Ramos (cell line): ENCODE measurements around the gene YDJC.
"Not testable (repeated sequence)": the region's sequence is repeated elsewhere in the genome, so short reads cannot be mapped to it uniquely, and the experiment has no call there.

ENCODE experiments used
- in situ Hi-C: fragments of 300-500 bp; cut with MboI; formaldehyde crosslinking; loops from one replicate; pipeline ENCODE4 v1.14.3; 2022; ENCODE audit warnings: low sequenced_read_pairs; ENCODE audit not compliant: unreplicated experiment

Gene YDJC

DNA sequence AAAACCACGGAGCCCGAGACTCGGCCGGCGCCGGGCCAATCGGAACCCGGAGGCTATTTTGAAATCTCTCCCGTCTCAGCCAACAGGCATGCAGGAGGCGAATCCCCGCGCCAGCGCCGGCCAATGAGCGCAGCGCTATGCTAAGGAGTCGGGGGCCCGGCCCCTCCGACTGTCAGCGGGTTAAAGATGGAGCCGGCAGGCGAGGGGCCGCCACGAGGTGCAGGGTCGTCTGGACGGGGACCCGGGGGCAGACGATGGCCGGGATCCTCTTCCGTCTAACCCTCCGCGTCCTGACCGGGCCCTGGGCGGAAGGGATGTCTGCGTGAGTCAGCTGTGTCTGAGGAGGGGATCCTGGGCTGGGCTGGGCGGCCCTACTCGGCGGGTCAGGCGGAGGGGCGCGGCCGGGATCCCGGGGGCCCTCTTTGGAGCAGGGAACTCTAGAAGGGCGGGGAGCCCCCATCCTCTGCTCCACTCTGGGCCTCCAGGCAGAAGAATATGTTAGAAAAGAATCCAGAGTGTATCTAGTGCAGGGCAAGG, 22.3 kb upstream of the YDJC start:
- in situ Hi-C loops, result no loop called here

DNA sequence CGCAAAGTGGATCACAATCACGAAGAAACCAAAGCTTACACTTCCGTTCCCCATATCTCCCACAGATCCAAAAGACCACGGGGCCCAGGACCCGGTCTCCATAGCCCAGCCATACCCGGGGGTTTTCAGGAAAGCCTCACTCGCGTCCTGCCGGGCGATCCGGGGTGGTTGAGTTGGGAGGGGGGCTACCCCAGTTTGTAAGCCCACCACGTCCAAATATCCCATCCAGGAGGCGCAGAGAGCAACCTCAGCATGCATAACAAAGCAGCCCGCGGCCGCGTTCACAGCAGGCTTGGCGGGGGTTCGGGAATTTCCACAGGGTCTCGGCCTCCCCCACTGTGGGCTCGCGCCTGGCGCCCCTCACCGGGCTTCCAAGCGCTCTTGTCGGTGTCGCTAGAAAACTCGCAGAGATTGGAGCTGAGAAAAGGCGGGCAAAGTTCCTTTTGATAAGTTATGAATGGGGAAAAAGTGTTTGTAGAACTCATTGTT, 21.7 kb upstream of the YDJC start:
- in situ Hi-C loops, result no loop called here

DNA sequence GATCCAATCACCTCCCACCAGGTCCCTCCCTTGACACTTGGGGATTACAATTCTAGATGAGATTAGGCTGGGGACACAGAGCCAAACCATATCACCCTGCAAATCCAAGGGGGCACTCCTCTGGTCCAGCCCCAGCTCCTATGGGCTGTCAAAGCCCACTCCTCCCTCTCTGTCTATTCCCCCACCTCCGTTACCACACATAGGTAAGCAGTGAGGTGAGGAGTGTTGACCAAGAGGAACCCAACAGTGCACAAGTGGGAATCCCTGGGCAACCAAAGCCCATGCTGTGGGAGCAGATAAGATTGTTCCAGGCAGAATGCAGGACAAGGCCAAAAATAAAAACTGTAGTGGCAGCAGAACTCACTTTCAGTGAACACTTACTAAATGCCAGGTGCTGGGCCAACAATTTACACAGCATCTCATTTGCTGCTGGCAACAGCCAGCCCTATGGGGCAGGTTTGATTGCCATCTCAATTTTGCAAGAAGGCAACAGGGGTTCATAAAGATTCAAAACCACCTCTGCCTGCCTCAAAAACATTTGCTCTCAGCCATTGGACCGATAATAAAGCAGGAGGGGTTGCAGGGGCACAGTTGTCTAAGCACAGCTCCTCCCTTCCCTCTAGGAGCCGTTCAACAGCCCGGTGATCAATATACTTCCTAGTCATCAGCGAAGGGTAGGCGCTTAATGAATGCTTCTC, 21.1 kb upstream of the YDJC start:
- in situ Hi-C loops, result no loop called here

DNA sequence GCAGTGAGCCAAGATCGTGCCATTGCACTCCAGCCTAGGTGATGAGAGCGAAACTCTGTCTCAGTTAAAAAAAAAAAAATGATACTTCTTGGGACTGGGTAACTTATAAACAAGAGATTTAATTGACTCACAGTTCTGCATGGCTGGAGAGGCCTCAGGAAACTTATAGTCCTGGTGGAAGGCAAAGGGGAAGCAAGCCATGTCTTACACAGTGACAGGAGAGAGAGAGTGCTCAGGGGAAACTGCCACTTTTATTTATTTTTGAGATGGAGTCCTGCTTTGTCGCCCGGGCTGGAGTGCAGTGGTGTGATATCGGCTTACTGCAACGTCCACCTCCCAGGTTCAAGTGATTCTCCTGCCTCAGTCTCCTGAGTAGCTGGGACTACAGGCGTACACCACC, 20.5 kb upstream of the YDJC start:
- in situ Hi-C loops, result no loop called here

DNA sequence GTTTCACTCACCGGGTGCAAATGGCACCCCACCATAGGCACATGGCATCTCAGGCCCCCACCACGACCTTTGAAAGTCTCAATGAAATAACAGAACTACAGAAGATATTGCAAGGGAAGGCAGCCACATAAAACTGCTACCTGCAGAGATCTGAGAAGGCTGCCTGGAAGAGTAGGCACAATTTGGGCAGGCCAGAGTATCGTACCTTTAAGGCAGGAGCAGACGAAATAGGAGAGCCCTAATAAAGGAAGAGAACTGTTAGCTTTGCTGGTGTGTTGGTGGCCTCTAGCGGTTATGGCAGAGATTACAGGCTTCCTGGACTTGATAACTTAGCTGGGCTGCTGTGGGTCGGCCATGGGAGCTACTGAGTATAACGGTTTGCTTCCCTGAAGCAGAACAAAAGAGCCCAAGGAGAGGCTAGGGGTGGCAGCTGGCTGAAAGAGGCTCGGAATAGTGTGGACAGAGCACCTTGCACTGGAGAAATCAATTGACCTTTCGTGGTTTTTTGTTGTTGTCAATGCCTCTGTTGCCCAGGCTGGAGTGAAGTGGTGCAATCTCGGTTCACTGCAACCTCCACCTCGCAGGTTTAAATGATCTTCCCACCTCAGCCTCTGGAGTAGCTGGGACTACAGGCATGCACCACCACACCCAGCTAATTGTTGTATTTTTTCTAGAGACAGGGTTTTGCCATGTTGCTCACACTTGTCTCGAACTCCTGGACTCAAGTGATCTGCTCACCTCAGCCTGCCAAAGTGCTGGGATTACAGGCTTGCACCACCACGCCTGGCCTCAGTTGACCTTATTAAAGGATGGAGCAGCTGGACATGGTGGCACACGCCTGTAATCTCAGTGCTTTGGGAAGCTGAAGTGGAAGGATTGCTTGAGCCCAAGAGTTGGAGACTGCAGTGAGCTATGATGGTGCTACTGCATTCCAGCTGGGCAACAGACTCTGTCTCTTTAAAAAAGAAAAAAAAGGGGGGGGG, 17.1 kb upstream of the YDJC start:
- in situ Hi-C loops, result loop anchor here (10.0 kb wide), 1 partner anchor 192 kb away; no protein-coding TSS in a partner anchor

DNA sequence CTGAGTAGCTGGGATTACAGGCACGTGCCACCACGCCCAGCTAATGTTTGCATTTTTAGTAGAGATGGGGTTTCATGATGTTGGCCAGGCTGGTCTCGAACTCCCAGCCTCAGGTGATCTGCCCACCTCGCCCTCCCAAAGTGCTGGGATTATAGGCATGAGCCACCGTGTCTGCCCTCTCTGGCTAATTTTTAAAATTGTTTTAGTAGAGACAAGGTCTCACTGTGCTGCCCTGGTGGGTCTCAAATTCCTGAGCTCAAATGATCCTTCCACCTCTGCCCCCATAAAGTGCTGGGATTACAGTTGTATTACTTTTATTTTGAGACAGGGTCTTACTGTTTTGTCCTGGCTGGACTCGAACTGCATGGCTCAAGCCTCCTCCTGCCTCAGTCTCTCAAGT, 15.7 kb upstream of the YDJC start:
- in situ Hi-C loops, result loop anchor here (10.0 kb wide), 1 partner anchor 191 kb away; no protein-coding TSS in a partner anchor

DNA sequence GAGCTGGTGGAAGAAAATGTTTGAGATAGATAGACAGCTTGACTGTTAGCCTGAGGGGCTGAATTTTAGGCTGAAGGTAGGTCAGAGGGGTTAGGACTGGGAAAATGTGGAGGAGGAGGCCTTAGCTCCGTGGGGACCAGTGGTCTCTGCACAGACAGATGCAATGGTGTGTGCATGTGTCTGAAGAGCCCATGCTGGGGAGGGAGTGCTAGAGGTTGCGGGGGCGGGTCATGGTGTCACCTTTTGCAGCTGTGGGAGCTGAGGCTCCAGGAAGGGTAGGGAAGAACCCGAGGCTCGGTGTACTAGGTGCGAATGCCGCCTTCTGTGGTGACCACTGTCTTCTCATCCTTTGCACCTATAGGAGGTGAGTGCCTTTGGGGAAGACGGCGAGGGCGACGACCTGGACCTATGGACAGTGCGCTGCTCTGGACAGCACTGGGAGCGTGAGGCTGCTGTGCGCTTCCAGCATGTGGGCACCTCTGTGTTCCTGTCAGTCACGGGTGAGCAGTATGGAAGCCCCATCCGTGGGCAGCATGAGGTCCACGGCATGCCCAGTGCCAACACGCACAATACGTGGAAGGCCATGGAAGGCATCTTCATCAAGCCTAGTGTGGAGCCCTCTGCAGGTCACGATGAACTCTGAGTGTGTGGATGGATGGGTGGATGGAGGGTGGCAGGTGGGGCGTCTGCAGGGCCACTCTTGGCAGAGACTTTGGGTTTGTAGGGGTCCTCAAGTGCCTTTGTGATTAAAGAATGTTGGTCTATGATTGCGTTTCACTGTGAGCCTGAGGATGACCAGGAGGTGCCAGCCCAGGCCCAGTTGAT, 13.9 kb upstream of the YDJC start:
- in situ Hi-C loops, result loop anchor here (10.0 kb wide), 1 partner anchor 189 kb away; no protein-coding TSS in a partner anchor

DNA sequence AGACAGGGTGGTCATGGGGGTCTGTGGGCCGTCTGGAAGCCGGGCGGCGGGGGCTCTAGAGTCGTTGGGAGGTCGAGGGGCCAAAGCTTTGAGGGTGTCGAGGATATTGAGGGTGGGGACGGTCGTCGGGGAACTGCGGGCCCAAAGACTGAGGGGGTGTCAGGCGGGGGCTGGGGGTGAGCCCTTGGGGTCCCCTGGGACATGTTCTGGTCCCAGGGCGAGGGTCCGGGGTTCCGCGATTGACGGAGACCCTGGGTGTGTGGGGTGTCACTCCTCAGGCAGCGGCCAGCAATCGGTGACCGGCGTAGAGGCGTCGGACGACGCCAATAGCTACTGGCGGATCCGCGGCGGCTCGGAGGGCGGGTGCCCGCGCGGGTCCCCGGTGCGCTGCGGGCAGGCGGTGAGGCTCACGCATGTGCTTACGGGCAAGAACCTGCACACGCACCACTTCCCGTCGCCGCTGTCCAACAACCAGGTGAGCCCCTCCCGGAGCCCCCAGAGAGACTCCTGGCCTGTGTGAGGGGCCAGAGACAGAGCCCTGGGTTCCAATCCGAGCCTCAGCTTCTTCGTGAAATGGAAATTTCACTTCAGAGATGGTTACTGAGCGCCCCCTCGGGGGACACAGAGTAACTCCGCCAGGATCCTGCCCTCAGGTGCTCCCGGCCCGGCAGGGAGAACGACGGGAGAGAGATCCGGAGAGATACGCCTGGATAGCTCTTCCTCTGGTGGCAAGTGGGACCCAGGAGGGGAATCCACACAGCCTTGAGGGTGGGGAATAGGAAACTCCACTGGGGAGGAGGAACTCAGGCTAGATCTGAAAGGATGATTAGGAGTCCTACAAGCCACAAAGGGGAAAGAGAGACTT, 13.0 kb upstream of the YDJC start:
- in situ Hi-C loops, result loop anchor here (10.0 kb wide), 1 partner anchor 188 kb away; no protein-coding TSS in a partner anchor

DNA sequence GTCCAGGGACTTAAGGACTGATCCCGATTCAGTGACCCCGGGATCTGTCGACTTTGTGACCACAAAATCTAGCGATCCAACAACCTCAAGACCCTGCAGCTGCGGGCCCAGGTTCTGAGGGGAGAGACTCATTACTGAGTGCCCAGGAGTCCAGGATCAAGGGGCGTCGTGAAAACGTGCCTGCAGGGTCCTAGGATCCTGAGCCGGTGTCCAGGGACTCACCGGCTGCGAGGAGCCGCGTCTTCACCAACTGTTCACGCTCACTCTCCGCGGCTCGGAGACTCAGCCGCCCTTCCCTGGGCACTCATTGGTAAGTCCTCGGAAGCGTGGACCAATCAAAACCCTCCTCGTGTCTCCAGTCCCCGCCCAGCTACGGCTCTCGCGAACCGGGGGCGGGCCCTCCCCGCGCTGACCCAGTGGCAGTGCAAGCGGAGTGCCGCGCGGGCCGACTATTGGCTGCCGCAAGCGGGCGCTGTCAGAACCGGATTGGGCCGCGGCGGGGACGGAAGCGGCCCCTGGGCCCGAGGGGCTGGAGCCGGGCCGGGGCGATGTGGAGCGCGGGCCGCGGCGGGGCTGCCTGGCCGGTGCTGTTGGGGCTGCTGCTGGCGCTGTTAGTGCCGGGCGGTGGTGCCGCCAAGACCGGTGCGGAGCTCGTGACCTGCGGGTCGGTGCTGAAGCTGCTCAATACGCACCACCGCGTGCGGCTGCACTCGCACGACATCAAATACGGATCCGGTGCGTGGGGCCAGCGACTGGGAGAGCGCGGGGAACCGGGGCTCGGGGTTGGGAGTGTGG, 12.2 kb upstream of the YDJC start, which contains the start of gene SDF2L1:
Gene SDF2L1 (plus strand): TSS at position 514 of the 795 bp plus-strand sequence. CDS start 35 bp downstream, at position 549.
- in situ Hi-C loops, result loop anchor here (10.0 kb wide), 1 partner anchor 187 kb away; no protein-coding TSS in a partner anchor

DNA sequence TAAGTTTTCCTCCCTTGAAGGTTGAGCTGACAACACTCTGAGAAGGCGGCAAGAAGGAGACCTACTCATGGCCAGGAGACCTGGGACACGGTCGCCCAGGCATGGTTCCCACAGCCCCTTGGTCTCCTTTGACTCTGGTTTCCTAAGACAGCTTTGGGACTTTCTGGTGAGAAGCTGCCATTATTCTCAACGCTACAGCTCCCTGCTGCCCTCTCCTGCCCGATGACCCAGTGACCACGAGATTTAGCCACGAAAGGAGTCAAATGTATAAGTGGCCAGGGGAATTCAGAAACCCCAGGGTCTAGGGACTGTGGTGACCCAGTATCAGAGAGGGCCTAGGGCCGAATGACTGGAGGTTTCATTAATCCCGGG, 11.6 kb upstream of the YDJC start:
- in situ Hi-C loops, result loop anchor here (10.0 kb wide), 1 partner anchor 187 kb away; no protein-coding TSS in a partner anchor

DNA sequence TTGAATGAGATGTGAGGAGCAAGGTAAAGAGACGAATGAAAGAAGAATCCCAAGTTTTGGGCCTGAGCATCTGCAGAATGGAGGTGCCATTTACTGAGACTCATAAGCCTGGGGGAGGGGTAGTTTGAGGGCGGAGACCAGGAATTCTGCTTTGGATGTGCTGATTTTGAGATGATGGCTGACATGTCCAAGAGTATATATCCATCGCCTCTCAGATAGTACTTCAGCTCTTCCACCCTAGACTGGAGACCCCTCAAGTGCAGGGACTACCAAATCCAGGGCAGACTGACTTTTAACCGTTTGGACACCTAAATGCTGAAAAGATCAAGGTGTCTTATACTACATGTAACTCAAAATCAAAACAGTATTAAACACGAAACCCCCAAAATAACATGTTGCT, 11.0 kb upstream of the YDJC start:
- in situ Hi-C loops, result loop anchor here (10.0 kb wide), 1 partner anchor 186 kb away; no protein-coding TSS in a partner anchor

DNA sequence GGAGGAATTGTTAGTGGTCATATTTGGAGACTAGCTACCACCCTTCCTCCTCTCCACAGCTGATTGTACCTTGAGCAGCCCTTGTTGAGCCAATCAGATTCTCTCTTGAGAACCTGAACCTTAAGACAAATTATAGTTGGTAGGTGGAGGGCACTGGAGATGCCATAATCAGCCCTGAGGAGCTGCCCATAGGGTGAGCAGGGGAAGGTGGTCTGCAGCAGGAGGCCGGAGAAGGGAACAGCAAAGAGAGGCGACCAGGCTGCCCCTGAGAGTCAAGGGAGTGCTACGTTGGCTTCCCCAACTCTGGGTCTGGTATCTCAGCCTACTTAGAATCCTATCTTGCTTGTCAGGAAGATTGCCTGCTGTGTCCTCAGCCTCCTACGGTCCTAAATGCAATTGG, 9.5 kb upstream of the YDJC start:
- in situ Hi-C loops, result no loop called here

DNA sequence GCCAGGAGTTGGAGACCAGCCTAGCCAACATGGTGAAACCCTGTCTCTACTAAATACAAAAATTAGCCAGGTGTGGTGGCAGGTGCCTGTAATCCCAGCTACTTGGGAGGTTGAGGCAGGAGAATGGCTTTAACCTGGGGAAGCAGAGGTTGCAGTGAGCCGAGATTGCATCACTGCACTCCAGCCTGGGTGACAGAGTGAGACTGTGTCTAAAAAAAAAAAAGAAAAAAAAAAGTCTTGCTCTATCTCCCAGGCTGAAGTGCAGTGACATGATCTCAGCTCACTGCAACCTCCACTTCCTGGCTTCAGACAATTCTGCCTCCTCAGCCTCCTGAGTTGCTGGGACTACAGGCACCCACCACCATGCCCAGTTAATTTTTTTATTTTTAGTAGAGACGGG, 7.6 kb upstream of the YDJC start:
- in situ Hi-C loops, result not testable (repeated sequence)

DNA sequence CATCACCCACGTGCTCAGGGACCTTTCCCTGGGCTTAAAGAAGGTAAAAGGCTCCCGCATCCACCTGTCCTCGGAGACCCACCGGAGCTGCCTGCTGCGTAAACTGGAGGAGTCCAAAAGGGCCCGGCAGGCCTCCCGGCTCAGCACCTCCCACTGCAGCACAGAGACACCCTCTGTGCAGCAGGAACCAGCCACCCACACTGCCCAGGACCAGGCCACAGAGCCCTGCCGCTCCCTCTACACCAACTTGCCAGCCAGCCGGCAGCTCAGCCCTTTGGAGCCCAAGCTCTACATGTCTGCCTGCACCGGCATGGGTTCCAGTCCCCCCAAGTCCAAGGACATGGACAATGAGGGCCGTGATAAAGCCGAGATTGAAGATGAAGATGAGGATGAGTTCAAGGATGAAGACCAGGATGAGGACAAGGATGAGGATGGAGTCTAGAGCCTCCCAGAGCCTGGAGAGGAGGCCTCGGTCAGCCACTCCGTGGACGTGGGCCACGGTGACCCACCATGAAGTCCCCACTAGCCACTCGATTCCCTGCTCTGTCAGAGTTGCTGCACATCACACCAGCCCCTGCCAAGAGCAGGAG, 6.9 kb upstream of the YDJC start:
- in situ Hi-C loops, result no loop called here

DNA sequence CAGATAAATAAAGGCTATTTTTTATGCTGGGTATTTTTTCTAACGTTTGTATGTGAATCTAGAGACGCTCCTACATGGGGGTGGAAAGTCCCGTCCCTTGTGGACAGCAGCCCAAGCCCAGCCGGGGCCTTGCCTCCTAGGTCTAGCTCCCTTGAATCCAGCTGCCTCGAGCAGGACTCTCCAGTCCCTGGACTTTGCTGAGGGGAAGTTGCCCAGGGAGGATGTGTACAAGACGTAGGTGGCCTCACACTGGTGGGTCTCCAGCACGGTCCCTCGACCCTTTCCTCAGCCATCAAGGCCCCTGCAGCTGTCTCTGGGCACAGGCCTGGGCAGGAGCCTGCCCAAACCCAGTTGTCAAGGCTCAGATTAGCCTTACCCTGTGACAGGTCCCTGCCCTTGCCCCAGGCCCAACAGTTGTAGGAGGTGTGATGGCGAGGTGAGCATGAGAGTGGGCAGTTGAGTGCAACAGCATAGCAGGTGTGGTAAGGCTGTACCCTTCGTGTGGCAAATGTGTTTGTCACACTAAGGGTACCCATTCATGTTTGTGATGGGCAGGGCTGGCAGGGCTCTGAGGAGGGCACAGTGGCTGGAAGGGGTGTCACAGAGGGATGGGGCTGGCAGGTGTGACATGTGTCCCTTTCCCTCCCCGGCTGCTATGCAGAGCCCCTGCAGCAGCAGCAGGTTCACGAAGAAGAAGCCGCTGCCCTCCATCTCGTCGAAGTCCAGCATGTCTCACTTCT, 6.1 kb upstream of the YDJC start:
- in situ Hi-C loops, result no loop called here

DNA sequence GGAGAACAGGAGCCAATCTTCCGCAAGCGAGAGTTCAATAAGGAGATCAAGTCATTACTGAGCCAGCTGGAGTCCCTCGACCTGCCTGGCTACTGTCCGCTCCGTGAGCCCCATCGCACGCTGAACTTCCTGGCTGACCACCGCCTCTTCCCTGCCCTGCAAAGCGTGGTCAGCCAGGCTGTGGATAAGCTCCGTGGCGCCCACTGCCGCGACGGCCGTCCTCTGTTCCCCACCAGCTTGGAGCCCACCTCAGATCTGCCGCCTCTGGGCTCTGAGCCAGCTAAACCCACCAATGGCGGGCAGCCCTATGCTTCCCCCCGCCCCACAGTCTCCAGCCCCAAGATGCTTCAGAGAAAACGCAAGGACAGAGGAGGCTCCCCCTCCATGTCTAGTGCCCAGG, 5.0 kb upstream of the YDJC start:
- in situ Hi-C loops, result no loop called here

DNA sequence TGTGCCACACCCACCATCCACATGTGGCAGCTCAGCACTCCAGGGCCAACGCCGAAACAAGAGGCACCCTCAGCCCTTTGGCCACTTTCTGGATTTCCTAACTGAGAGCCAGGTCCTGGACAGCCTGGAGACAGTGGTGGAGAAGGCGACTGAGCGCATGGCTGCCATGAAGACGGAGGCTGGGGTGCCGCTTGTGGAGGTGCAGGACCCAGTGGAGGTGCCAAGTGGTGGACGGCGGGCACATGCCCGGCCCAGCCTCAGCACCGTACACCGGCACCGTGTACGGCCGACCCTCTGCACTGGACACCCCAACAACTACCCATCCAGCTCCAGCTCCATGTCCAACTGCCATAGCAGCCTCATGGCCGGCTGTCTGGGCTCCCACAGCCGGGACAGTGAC, 4.3 kb upstream of the YDJC start:
- in situ Hi-C loops, result no loop called here
